Ecto neural progenitor cell (in vitro differentiated cells): ENCODE results near the gene SOX2.

Experiments
- DNase-seq: peaks from one replicate; pipeline ENCODE4 v3.0.0-alpha.2; 2018; ENCODE audit warnings: low spot score

Gene SOX2

GRCh38 chr3:181711325-181712135 lies at the start of gene SOX2:
Gene SOX2, plus strand, starts transcription at chr3:181711925. Its CDS starts 436 bp downstream, at chr3:181712361.
- DNase-seq = peak; percentile 94

GRCh38 chr3:181683563-181683962 lies 28.2 kb upstream of the SOX2 start:
- no peak for DNase-seq

GRCh38 chr3:181687190-181687589 lies 24.5 kb upstream of the SOX2 start:
- DNase-seq = no peak

GRCh38 chr3:181687731-181688130 lies 24.0 kb upstream of the SOX2 start:
- no peak for DNase-seq

GRCh38 chr3:181689546-181689945 lies 22.2 kb upstream of the SOX2 start:
- no peak for DNase-seq

- DNase-seq = no peak
Observed at GRCh38 chr3:181690769-181691168, 21.0 kb upstream of the SOX2 start.

GRCh38 chr3:181691901-181692300 lies 19.8 kb upstream of the SOX2 start:
- DNase-seq = no peak

GRCh38 chr3:181692311-181693145 lies 19.2 kb upstream of the SOX2 start:
- no peak for DNase-seq

GRCh38 chr3:181693280-181693679 lies 18.4 kb upstream of the SOX2 start:
- no peak for DNase-seq

- peak; percentile 85 for DNase-seq
Observed at GRCh38 chr3:181694805-181695660, 16.7 kb upstream of the SOX2 start.

GRCh38 chr3:181695661-181696491 lies 15.8 kb upstream of the SOX2 start:
- peak; percentile 70 for DNase-seq

GRCh38 chr3:181696626-181697230 lies 15.0 kb upstream of the SOX2 start:
- DNase-seq = no peak

GRCh38 chr3:181698263-181698954 lies 13.3 kb upstream of the SOX2 start:
- DNase-seq = no peak

GRCh38 chr3:181699171-181699903 lies 12.4 kb upstream of the SOX2 start:
- DNase-seq = peak; percentile 68

- DNase-seq = peak; percentile 82
Observed at GRCh38 chr3:181700168-181701087, 11.3 kb upstream of the SOX2 start.

- no peak for DNase-seq
Observed at GRCh38 chr3:181701096-181701495, 10.6 kb upstream of the SOX2 start.

GRCh38 chr3:181703601-181704420 lies 7.9 kb upstream of the SOX2 start:
- no peak for DNase-seq
